Measurements from ENCODE around the gene SELENOM.
A peak's percentile ranks its signal among the peaks of the same experiment; 100 is the strongest.
"Not testable (repeated sequence)": the region's sequence is repeated elsewhere in the genome, so short reads cannot be mapped to it uniquely, and the experiment has no call there.

SELENOM gene

DNA sequence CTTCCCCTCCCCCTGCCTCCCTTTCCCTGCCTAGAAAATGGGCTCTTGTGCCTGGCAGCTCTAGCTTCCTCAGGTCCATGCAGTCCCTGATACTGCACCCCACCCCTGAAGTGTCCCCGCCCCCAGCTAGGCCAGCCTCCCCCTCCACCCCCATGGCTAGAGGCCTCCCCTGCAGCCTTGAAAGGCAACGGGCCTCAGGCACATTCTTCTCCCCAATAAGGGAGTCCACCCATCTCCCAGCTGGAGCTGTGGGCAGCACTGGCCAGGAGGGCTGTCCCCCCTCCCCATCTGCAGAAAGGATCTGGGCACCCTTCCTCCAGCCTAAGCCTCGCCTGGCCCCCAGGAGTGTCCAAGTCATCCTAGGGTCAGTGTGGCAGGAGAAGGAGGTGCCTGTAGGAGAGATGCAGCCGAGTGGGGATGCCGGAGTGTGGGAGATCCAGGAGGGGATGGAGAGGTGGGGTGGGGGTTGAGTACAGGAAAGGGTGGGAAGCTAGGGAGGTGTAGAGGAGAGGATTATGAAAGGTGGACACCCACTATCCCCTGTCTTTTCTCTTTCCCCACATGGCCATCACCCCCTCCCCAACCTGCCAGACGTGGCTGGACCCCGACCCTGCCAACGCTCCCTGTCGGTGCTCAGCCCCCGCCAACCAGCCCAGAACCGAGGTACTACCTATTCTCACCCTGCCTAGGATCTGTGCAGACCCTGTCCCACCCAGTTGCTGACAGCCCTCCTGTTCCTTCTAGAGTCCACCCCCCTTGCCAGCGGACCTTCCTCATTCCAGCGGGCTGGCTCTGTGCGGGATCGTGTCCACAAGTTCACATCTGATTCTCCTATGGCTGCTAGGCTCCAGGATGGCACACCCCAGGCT, 16.9 kb downstream of the SELENOM start:
- no peak for DNase-seq (ENCODE audit: low read depth)

DNA sequence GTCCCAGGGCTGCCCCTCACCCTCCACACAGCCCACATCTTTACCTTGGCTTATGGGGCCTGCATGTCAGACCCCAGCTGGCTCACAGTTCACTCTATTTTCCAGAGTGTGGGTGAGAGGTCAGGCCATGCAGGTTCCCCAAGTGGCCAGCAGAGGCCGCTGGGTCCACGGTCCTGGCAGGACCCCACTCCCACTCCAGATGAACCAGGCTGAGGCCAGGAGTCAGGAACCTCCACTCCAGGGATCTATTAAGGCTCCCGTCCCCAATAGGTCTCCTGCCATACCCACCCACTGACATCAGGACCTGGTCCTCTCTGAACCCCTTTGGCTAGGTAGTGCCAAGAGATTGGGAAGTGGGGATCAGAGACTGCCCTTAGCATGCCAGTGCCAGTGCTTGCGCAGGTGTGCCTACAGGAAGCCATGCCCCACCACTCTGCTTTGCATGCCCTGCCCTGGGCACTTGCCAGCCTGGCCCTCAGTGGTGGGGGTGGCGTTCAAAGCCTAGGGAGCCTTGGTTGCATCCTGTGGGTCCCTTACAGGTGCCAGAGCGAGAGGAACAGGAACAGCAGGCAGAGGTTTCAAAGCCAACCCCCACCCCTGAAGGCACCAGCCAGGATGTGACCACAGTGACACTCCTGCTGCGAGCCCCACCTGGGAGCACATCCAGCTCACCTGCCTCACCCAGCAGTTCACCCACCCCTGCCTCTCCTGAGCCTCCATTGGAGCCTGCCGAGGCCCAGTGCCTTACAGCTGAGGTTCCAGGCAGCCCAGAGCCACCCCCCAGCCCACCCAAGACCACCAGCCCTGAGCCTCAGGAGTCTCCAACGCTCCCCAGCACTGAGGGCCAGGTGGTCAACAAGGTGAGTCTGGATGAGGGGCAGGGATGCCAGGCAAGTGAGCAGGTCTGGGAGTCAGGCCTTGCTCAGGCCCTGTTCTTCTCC, 17.9 kb downstream of the SELENOM start:
- no peak for DNase-seq (ENCODE audit: low read depth)

DNA sequence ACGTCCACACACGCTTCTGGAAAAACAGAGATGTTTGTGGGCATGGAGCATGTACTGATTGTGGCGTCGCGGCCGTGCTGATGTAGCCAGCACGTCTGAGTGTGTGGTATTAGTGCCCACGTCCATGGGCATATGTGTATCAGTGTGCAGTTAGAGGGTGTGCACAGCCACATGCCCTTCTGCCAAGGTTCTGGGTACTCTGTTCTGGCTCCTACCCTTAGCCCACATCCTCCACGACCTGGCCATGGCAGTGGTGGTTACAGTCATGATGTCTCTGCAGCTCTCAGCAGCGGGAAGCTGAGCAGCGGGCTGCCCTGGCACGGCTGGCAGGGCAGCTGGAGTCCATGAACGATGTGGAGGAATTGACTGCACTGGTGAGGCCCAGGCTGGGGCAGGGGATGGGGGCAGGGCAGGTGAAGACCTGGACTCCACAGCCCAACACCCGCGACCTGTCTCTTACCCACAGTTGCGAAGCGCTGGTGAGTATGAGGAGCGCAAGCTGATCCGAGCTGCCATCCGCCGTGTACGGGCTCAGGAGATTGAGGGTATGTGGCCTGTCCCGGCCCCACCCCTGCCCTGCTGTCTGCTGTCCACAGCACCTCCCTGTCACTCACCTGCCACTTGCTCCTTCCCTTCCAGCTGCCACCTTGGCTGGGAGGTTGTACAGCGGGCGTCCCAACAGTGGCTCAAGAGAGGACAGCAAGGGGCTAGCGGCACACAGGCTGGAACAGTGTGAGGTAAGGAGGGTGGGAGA, 19.0 kb downstream of the SELENOM start:
- no peak for DNase-seq (ENCODE audit: low read depth)

DNA sequence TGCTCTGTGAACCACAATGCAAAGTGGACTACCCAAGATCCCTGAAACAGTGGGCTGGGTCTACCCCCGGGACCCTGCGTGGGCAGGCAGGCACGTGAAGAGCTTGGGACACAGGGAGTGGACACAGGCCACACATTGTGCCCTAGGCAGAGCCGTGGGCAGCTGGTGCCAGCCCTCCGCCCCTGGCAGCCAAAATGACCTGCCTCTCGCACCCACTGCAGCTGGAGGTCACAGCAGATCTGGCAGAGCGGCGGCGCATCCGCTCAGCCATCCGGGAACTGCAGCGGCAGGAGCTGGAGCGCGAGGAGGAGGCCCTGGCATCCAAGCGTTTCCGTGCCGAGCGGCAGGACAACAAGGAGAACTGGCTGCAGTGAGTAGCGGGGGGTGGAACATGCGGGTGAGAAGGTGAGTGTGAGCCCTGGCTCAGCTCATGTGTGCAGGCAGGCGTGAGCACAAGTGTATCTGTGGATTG, 19.6 kb downstream of the SELENOM start:
- DNase-seq (ENCODE audit: low read depth), result no peak

DNA sequence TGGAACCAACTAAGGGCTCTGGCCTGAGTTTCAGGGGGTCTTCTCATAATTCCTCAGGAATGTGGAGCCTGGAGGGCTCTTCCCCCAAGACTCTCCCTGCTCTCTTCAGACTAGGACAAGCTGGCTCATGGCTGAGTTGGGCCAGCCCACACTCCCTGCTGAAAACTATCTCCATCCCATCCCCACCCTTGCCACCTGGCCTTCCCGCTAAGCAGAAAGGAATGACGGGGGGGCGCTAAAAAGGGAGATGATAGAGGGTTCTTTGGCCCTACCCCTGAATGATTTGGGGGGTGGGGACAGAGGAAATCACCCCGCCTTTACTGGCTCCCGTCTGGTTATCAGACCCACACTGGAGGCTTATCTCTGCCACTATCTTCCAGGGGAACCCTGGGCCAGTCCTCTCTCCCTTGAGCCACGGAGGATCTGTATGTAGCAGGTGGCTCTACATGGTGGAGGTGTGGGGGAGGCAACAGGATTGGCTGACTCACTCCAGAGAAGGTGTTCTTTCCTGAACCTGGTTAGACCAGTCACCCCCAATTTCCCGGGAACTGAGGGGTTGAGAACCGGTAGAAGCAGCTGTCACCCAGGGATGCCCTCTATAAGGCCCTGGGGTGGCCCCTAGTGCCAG, 20.6 kb downstream of the SELENOM start:
- DNase-seq (ENCODE audit: low read depth), result no peak

DNA sequence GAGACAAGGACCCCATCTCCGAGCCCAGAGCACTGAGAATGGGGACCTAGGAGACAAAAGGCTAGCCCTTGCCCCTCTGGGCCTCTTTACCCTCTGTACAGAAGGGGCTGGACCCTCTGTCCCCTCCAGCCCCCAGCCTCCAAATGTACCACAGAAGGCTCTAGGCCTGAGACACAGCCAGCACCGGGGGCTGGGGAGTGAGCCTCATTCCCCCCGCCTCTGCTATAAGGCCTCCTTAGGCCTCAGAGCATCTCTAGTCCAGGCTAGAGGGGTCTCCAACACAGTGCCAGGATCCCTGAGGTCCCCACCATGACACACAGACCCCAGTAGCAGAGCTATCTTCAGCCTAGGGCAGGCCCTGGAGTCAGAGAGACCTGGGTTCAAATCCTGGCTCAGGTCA, 21.4 kb downstream of the SELENOM start:
- DNase-seq (ENCODE audit: low read depth), result no peak

DNA sequence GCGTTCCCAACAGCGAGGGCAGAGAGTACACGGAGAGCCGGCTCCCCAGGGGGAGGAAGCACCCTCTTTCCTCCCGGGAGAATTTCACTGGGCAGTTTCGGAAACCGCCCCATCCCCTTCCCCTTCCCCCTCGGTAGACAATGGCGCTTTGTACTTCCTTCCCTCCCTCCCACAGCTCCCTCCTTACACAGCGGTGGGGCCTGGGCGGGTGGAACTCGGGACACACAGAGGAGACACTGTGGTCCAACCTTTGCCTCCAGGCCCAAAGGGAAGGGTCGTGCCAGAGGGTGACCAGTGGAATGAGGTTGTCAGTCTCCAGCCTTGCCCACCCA, 21.9 kb downstream of the SELENOM start:
- DNase-seq (ENCODE audit: low read depth), result no peak

DNA sequence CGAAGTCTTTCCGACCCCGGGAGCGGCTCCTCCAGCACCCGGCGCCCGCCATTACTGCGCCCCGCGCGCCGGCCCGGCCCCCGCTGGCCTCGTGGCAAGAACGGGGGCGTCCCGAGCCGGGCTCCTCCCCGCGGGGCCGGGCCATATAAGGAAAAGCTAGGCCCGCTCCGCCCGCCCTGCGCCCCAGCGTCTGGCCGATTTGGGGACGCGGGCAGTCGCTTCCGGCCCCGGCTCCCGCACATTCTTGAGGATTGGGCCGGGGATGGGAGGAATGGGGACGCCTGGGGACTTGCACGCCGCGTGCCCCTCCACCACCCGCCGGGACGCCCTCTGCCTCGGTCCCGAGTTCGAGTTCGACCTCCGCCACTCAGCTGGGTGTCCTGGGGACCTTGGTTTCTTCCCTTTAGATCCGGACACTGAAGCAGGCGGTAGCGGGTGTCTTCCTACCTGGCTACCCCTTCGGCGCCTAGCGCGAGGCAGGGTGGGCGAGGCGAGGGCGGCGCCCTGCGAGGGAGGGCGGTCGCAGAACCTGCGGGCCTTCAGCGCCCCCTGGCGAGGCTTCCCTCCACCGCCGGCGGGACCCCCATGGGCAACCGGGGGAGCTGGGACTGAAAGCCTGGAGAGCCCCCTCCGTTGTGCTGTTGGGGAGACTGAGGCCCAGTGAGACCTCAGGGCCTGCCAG, 22.4 kb downstream of the SELENOM start:
- DNase-seq (ENCODE audit: low read depth), result peak; percentile 81

DNA sequence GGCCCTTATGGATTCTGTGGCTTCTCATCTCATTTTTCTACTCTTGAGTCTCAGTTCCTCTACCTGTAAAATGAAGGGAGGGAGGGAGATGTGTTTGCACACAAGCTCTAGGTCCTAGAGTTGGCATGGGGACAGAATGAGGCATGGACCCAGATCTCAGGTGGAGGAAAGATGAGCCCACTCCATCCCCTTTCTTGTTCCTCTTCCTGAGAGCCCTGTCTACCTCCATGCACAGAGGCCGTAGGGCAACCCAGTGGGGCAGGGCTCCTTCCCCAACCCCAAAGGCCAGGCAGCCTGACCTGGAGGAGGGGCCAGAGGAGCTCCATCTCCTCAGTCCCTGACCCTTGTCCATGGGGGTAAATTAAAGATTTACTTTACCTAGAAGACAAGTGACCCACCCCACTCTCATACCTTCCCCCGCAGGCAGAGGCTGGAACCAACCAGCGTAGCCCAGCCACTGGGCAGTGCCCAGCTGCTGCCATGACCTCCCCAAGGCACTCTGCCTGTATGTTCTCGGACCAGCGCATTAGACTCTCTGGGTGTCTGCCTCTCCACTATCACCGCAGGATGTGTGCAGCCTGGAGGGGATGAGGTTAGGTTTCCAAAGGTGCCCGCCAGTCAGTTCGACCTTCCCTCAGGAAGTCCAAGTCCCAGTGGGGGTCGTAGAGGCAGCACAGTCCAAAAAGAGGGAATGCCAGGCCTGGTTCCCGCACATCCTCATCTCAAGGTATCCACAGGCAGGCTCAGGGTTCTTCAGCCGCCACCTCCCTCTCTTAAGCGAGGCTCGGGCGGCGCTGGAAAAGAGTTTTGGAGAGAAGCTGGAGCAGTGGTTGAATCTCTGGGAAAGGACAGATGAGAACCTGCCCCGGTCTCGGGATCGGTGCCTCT, 23.2 kb downstream of the SELENOM start:
- DNase-seq (ENCODE audit: low read depth), result no peak

DNA sequence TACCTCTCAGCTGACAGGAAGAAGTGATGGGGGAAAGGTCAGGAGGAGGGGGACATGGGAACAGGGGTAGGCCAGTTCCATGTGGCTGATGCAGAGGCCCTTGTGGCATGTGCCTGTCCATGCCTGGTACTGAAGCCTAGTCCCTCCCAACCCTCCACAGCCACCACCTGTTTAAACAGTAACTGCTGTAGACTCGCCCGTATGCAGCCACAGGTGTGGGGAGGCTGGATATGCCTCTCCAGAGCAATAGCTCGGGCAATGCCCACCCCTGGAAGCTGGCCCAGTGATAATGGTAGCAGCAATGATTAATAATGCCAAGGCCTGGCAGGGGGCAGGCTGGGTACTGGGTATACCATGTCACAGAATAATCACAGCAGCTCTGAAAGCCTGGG, 24.0 kb downstream of the SELENOM start:
- DNase-seq (ENCODE audit: low read depth), result no peak

DNA sequence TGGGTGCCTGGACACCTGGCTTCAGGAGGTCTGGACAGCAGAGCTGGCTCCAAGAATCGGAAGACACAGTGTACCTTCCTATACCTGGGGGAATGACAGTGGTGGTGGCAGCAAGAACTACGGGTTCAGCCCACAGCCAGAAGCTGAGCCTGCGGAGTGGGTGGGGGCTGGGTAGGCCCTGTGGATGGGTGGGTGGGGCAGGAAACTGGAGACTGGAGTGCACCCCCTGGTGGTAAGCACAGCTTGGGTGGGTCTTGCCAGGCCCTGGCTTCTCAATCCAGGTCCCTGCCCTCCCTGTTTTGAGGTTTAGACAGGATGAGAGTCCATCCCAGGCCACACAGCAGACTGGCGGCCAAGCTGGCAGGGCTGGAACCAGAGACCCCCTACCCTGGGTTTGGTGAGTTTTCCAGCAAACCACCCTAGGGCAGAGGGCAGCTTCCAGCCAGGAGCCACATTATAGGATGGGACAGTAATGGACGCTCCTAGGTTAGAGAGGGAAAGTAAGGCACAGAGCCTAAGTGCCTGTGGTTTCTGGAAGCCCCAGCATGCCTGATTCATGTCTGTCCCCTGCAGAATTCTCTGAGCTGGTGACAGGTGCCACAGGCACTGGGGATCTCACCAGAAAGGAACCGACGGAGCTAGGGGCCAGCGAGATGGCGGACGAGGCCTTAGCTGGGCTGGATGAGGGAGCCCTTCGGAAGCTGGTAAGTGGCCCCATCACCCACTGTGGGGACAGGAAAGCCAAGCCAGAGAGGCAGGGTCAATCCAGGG, 24.6 kb downstream of the SELENOM start:
- no peak for DNase-seq (ENCODE audit: low read depth)

DNA sequence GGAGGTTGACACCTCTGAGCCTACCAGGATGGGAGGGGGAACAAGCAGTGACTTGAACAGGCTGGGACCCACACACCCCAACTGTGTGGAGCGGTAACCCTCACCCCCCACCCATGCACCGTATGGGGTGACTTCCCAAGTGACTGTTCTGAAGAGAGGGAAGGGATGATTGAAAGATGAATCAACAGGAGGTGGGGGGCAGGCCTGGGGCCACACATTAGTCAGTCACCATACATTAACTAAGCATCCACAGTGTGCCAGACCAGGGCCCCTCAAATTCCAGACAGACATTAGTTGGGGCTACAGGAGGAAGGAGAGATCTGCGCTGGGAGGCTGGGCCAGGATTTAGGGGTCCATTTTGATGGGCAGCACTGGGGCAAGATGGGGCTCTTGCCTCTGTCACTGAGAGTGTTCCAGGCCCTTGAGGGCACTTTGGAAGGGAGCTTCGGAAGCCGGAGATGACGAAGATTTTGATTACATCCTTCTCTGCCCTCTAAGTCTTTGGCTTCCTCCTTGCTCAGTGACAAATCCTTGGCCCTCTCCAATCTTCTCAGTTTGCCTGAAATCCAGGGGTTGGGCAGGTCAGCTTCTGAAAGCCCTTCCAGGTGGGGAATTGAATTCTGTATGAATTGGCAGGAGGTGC, 25.3 kb downstream of the SELENOM start:
- no peak for DNase-seq (ENCODE audit: low read depth)

DNA sequence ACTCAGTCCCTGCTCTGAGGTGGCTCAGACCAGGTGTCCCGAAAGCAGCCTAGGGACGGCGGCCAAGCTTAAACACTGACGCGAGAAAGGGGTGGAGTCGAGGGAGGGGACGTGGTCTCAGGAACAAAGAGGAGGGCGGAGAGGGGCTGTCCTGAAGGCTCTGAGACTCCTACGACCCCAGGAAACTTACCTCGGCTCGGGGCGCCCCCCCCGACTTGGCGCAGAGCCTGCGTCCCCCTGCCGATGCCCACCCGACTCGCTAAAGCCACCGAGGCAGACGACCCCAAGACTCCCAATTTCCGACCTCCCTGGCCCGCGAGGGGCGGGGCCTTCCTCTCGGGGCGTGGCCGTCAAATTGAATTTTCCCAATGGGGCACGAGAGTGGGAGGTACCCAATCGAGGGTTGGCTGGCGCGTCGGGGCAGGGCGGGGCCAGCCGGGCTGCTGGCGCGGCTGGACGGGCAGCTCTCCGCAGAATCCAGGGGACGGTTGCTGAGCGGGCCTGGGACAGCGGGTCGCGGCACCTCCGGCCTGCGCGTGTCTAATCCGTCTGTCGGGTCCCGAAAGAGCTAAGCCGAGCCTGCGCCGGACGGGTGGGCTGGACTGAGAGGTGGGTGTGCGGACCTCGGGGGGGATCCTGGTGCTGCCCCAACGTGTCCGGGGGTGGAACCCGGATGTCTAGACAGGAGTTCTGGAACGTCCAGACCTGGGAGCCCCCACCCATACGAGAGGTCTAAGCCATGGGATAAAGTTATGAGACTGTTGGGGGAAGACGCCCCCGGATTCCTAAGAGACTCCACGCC, 26.3 kb downstream of the SELENOM start, which contains the start of gene SMTN:
Gene SMTN (plus strand): TSS at position 471 of the 802 bp plus-strand sequence. CDS start 1,941 bp downstream, outside the sequence.
- peak; percentile 79 for DNase-seq (ENCODE audit: low read depth)

DNA sequence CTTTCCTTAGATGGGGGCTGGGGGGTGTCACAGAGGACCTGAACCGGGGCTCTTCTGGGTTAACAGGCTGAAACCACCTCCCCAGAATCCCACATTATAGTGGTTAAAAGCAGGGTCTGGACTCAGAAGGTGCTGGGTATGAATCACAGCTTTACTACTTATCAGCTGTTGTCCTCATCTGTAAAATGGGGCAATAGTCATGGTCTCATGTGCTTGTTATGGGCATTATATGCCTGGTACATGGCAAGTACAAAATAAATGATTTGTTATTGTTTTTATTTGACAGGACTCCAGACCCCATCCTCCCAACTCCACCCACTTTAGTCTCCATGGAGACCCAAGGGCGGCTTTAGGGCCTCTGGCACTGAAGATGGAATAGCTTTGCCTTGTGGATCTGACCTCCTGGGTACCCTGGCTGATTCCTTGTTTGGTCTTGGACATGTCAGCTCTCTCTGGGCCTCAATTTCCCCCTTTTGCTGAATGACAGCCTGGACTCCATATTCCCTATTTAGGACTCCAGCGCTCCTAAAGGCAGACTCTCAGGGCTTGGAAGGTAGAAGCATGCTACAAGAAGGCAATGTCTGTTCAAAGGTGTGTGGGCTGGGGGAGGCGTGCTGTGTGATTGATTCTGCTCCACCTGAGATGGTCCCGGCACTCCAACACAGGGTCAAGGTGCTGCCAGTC, 27.1 kb downstream of the SELENOM start:
- DNase-seq (ENCODE audit: low read depth), result no peak

DNA sequence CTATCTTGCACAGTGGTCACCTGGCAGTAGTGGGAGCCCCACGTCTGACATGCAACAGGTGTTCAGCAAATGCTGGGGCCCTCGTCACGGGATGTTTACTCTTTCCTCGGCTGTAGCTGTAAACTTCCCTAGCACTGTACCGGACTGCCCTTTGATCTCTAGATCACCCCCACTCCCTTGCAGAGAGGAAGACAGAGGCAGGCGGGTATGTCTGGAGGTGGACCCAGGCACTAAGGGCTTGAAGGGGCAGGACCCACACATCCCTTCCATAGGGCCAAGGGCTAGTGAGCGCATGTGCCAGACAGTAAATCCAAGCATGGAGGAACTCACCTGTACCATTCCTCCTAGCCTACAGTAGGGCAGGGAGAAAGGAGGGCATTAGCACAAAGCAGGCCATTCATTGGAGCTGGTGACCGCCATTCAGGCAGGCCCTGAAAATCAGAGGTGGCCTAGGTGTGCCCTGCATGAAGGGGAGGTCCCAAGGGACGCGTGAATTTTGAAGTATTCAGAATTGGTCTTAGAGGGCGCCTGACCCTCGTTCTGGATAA, 28.2 kb downstream of the SELENOM start:
- DNase-seq (ENCODE audit: low read depth), result no peak

DNA sequence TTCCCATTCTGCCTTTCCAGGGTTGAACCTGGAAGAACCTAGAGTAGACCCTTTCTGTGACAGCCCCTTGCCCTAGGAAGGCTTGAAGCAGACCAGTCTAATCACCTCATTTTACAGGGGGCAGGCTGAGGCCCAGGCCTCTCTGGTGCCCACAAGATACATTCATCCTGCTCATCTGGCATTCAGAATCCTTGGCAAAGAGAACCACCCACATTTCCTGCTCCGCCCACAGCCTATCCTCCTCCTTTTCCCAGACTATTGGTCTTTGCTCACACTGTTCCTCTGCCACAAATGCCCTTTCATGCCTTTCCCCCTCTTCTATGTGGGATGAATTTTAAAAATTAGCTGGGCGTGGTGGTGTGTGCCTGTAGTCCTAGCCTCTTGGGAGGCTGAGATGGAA, 29.0 kb downstream of the SELENOM start:
- not testable (repeated sequence) for DNase-seq (ENCODE audit: low read depth)

DNA sequence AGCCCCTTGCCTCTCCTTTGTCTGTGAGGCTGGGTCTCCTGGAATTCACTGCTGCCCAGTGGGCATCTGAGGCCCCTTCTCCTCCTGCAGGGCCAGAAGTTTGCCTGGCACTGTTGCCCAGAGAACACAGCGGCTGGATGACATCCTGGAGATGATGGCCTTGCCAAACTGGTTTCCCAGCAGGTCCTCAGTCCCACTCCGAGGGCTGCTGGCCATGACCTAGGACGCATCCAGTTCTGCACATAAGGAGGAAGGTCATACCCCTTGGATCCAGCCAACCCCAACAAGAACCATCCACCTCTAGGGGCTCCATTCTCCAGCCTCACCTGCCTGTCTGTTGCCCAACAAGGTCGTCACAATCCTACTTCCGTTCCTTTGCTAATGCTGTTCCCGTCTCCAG, 29.7 kb downstream of the SELENOM start:
- no peak for DNase-seq (ENCODE audit: low read depth)

All from activated T-helper 9 cell treated with anti-CD3 and anti-CD28 coated beads, Interleukin-2, amount 50 U/mL, for 16 hours (primary cell).